ENCODE results near the gene TBL3.
"Not testable (repeated sequence)": the region's sequence is repeated elsewhere in the genome, so short reads cannot be mapped to it uniquely, and the experiment has no call there.

The TBL3 gene

DNA sequence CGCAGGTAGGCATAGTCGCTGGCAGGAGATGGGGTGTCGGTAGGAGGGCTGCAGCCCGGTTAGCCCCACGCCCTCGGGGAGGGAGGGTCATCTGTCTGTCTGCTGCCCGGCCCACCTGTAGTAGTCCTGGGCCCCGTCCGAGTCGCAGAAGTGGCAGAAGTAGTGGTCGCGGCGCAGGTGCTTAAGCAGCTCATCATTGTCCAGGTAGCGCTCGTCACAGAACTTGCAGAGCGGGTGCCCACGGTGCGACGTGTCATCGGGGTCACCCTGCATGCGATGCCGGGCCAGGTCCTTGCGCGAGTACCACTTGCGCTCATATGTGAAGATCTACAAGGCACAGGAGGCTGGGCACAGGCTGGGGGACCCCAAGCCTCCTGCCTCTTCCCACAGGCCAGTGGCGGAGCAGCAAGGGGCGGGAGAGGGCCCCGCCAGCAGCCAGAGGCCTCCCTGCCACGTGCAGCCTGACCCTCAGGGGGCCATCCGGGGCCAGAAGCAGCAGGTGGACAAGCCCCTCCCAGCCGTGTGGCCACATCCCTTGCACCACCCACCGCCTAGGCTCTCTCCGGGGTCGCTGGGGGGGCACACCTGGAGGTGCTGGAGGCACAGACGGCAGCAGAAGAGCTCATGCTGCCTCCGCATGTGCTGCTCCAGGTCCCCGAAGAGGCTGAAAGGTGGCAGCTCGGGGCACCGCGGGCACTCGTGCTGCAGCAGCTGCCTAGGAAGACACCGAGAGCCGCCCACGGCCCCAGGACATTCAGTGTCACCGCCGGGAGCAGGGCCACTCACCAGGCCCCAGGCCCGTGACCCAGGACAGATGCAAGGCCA lies 30.8 kb downstream of the TBL3 start:
- DNase-seq = peak; percentile 0
- no peak for ATAC-seq (replicated peaks)
- Mint-ChIP-seq H3K4me1 (peaks cover 24 to 38% of the 10 kb centered on the region in 2 donors), H3K27ac (no peak overlapping the region), H3K4me3 (no peak overlapping the region), H3K9me3 (no peaks in the 10 kb centered on the region), H3K27me3 (no peaks in the 10 kb centered on the region), H3K36me3 (peaks cover 42 to 50% of the 10 kb centered on the region in 2 donors)

- Mint-ChIP-seq H3K4me1 (peaks cover 30 to 45% of the 10 kb centered on the region in 2 donors), H3K27ac (no peak overlapping the region), H3K36me3 (peaks cover 42 to 53% of the 10 kb centered on the region in 2 donors), H3K27me3 (no peaks in the 10 kb centered on the region), H3K4me3 (no peak overlapping the region), H3K9me3 (no peaks in the 10 kb centered on the region)
- DNase-seq (no peak), ATAC-seq (replicated peaks) (no peak)
These were observed 31.5 kb downstream of the TBL3 start for GRCh38 chr16:2003231-2003826.

GRCh38 chr16:2003827-2004641 lies 32.2 kb downstream of the TBL3 start:
- DNase-seq (peak; percentile 80), ATAC-seq (replicated peaks) (peak; percentile 95 to 97)
- H3K36me3 Mint-ChIP-seq = peaks cover 39 to 54% of the 10 kb centered on the region in 2 donors
- H3K27ac Mint-ChIP-seq = peak overlapping the region; percentile 65
- H3K4me1 Mint-ChIP-seq = peaks cover 35 to 52% of the 10 kb centered on the region in 2 donors
- peak overlapping the region; percentile 21 to 49 for H3K4me3 Mint-ChIP-seq
- no peaks in the 10 kb centered on the region for H3K9me3 Mint-ChIP-seq
- H3K27me3 Mint-ChIP-seq = no peaks in the 10 kb centered on the region

GRCh38 chr16:2004795-2005517 lies 33.1 kb downstream of the TBL3 start:
- Mint-ChIP-seq H3K9me3 (no peaks in the 10 kb centered on the region), H3K27ac (peak overlapping the region; percentile 71), H3K4me1 (peaks cover 35 to 52% of the 10 kb centered on the region in 2 donors), H3K36me3 (peaks cover 37 to 50% of the 10 kb centered on the region in 2 donors), H3K27me3 (no peaks in the 10 kb centered on the region), H3K4me3 (peak overlapping the region in 1 of 2 donors; percentile 65)
- DNase-seq (no peak), ATAC-seq (replicated peaks) (no peak)

DNA sequence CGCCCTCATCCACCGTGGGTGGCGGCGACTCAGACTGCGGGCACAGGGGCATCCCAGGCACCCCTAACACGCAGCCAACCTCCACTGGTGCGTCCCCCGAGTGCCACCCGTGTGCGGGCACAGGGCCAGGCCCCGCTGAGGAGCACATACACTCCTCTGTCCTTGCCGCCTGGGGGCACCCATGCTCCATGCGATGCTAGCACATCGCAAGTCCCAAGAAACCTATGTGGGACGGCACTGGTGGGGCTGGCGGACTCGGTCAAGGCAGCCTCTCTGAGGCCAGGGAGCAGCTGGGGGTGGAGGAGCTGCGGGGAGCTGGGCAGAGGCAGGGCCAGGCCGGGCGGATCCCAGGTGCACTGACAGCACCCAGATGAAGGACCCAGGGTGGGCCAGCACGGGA lies 33.8 kb downstream of the TBL3 start:
- DNase-seq = no peak
- ATAC-seq (replicated peaks) = no peak
- H3K4me3 Mint-ChIP-seq = peak overlapping the region; percentile 53 to 74
- H3K27me3 Mint-ChIP-seq = no peaks in the 10 kb centered on the region
- H3K27ac Mint-ChIP-seq = peak overlapping the region; percentile 25
- no peaks in the 10 kb centered on the region for H3K9me3 Mint-ChIP-seq
- H3K4me1 Mint-ChIP-seq = peaks cover 38 to 58% of the 10 kb centered on the region in 2 donors
- H3K36me3 Mint-ChIP-seq = peaks cover 33 to 50% of the 10 kb centered on the region in 2 donors

DNA sequence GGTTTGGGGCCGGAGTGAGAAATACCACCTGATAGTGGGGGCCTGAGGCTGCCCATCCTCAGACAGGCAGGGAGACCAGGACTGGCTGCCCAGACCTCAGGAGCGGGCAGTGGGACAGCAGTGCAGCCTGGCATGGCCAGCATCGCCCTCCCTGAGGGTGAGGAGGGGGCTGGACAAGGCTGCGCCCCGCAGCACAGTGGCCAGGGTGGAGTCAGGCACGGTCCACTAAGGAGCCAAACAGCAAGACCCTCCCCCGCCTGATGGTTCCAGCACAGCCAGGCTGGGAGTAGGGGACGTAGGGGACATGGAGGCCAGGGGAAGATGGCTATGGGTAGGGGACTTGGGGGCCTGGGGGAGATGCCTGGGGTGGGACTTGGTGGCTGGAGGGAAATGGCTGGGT lies 34.5 kb downstream of the TBL3 start:
- DNase-seq (no peak), ATAC-seq (replicated peaks) (no peak)
- H3K36me3 Mint-ChIP-seq = peaks cover 28 to 46% of the 10 kb centered on the region in 2 donors
- no peaks in the 10 kb centered on the region for H3K9me3 Mint-ChIP-seq
- H3K4me1 Mint-ChIP-seq = peaks cover 38 to 58% of the 10 kb centered on the region in 2 donors
- peak overlapping the region; percentile 25 for H3K27ac Mint-ChIP-seq
- no peaks in the 10 kb centered on the region for H3K27me3 Mint-ChIP-seq
- peak overlapping the region; percentile 48 to 74 for H3K4me3 Mint-ChIP-seq

GRCh38 chr16:2007081-2007836 lies 35.4 kb downstream of the TBL3 start:
- Mint-ChIP-seq H3K4me1 (peaks cover 38 to 58% of the 10 kb centered on the region in 2 donors), H3K4me3 (peak overlapping the region; percentile 93), H3K27me3 (no peaks in the 10 kb centered on the region), H3K9me3 (no peaks in the 10 kb centered on the region), H3K27ac (peak overlapping the region; percentile 51), H3K36me3 (peaks cover 26 to 45% of the 10 kb centered on the region in 2 donors)
- ATAC-seq (replicated peaks) (no peak), DNase-seq (no peak)

DNA sequence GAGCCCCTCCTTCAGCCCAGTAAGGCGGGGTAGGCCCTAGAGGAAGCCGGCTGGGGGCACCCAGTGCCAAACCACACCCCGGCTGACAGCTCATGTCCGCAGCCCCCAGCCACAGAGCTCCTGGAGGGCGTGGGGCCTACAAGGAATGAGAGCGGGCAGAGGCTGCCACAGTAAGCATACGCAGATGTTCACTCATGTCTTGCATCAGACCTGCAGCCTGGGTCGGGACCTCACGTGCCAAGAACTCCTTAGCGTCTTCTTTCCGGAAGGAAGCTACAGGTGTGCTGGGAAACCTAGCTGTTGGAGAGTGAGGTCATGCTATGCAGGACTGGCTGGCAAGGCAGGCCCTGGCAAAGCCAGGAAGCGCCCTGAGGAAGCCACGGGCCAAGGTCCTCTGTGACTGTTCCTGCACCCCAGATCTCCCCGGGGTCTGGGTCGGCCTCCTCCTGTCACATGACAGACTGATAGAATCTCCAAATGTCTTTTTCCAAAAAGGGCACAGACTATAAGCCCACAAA lies 36.2 kb downstream of the TBL3 start:
- H3K4me1 Mint-ChIP-seq = peaks cover 38 to 58% of the 10 kb centered on the region in 2 donors
- ATAC-seq (replicated peaks) (no peak), DNase-seq (no peak)
- peak overlapping the region; percentile 62 for H3K27ac Mint-ChIP-seq
- H3K27me3 Mint-ChIP-seq = no peaks in the 10 kb centered on the region
- H3K36me3 Mint-ChIP-seq = peaks cover 23 to 41% of the 10 kb centered on the region in 2 donors
- peak overlapping the region; percentile 93 for H3K4me3 Mint-ChIP-seq
- no peaks in the 10 kb centered on the region for H3K9me3 Mint-ChIP-seq

DNA sequence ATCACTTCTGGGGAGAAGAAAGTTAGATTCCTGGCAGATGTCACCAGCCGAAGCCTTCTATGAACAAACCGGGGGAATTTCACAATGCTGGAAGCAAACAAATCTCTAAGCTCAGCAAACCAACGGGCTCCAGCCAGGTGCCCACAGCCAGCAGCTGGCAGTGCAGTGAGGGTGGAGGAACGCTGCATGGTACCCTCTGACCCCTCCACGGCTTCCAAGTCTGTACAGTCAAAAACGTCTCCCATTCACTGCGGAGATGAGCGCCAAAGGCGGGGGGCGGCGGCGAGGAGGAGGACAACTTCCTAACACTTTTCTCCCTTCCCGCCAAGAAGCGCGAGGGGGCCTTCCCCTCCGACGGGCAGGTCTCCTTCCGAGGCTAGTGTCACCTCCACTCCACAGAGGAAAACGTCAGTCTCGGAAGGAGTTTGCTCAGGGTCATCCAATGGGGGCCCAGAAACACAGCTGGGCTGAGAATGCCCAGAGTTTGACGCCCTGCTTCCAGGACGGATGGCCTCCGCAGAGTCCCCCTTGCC lies 36.8 kb downstream of the TBL3 start:
- no peaks in the 10 kb centered on the region for H3K27me3 Mint-ChIP-seq
- peak overlapping the region; percentile 82 for H3K27ac Mint-ChIP-seq
- H3K36me3 Mint-ChIP-seq = peaks cover 23 to 41% of the 10 kb centered on the region in 2 donors
- no peaks in the 10 kb centered on the region for H3K9me3 Mint-ChIP-seq
- H3K4me3 Mint-ChIP-seq = peak overlapping the region; percentile 93
- peaks cover 38 to 58% of the 10 kb centered on the region in 2 donors for H3K4me1 Mint-ChIP-seq
- no peak for DNase-seq
- peak in 1 of 2 donors; percentile 7 for ATAC-seq (replicated peaks)

- peaks cover 23 to 41% of the 10 kb centered on the region in 2 donors for H3K36me3 Mint-ChIP-seq
- H3K4me3 Mint-ChIP-seq = peak overlapping the region; percentile 93
- peaks cover 38 to 54% of the 10 kb centered on the region in 2 donors for H3K4me1 Mint-ChIP-seq
- DNase-seq = no peak
- ATAC-seq (replicated peaks) = peak; percentile 41 to 49
- no peaks in the 10 kb centered on the region for H3K9me3 Mint-ChIP-seq
- H3K27me3 Mint-ChIP-seq = no peaks in the 10 kb centered on the region
- peak overlapping the region; percentile 82 for H3K27ac Mint-ChIP-seq
These were observed 37.4 kb downstream of the TBL3 start for GRCh38 chr16:2009164-2009711.

- ATAC-seq (replicated peaks) (peak; percentile 96 to 97), DNase-seq (peak; percentile 69)
- Mint-ChIP-seq H3K9me3 (no peaks in the 10 kb centered on the region), H3K36me3 (peaks cover 21 to 40% of the 10 kb centered on the region in 2 donors), H3K27me3 (no peaks in the 10 kb centered on the region), H3K4me1 (peaks cover 36 to 47% of the 10 kb centered on the region in 2 donors), H3K4me3 (peak within 1 kb of the TSS; percentile 93), H3K27ac (peak within 1 kb of the TSS; percentile 96)
These were observed 38.1 kb downstream of the TBL3 start, which contains the start of gene ZNF598 for GRCh38 chr16:2009791-2010510. Gene ZNF598 (minus strand): TSS chr16:2009821.

- not testable (repeated sequence) for H3K9me3 Mint-ChIP-seq; H3K27ac Mint-ChIP-seq; DNase-seq; H3K4me3 Mint-ChIP-seq; H3K27me3 Mint-ChIP-seq; ATAC-seq (replicated peaks)
- Mint-ChIP-seq H3K4me1 (peaks cover 22 to 29% of the 10 kb centered on the region in 2 donors), H3K36me3 (peaks cover 8 to 24% of the 10 kb centered on the region in 2 donors)
These were observed 39.9 kb downstream of the TBL3 start for GRCh38 chr16:2011726-2012125.

Measured in stimulated activated naive B cell treated with anti-CD40 and anti-IgM and Interleukin-4, amounts not matched to agents 10 μg/mL and 1 μg/mL and 100 μg/mL, for 72 hours (primary cell).